SJCRH30 (cell line): Measurements from ENCODE around the gene SHH. TPM values are rescaled to one million over a fixed set of nuclear protein-coding genes. Genes with fewer than 3 reads are reported as not detected.

Experiments
- DNase-seq, 2 experiments: peaks; one replicate each; pipeline ENCODE4 v3.0.0-alpha.2; 2015 to 2020
- H3K27ac ChIP-seq: fragments of 250-450 bp; sonication (Bioruptor Pico); 2 replicates; pipeline ENCODE4 v1.5.1; 2020; ENCODE audit warnings: mild to moderate bottlenecking, moderate library complexity
- H3K27me3 ChIP-seq: fragments of 250-450 bp; sonication (Bioruptor Pico); 2 replicates; pipeline ENCODE4 v1.5.1; 2020; ENCODE audit warnings: mild to moderate bottlenecking, moderate library complexity
- H3K36me3 ChIP-seq: fragments of 250-450 bp; sonication (Bioruptor Pico); 2 replicates; pipeline ENCODE4 v1.5.1; 2020; ENCODE audit warnings: mild to moderate bottlenecking, moderate library complexity
- H3K4me1 ChIP-seq: fragments of 250-450 bp; sonication (Bioruptor Pico); 2 replicates; pipeline ENCODE4 v1.5.1; 2020; ENCODE audit warnings: mild to moderate bottlenecking, moderate library complexity
- H3K4me3 ChIP-seq: fragments of 250-450 bp; sonication (Bioruptor Pico); 2 replicates; pipeline ENCODE4 v1.5.1; 2020; ENCODE audit warnings: mild to moderate bottlenecking, moderate library complexity
- H3K9me3 ChIP-seq: fragments of 250-450 bp; sonication (Bioruptor Pico); replicated peaks from 2 replicates; pipeline ENCODE4 v1.5.1; 2020; ENCODE audit warnings: mild to moderate bottlenecking, moderate library complexity
- total RNA-seq: library from RNA; depleted of rRNA; stranded (reverse); fragments of >200 nt; shearing (Covaris generic); gene quantifications from 2 replicates; pipeline ENCODE4 v1.2.3, GENCODE V29; 2014

SHH gene
- total RNA-seq, 1 experiment from 2014 or later = not detected

DNA sequence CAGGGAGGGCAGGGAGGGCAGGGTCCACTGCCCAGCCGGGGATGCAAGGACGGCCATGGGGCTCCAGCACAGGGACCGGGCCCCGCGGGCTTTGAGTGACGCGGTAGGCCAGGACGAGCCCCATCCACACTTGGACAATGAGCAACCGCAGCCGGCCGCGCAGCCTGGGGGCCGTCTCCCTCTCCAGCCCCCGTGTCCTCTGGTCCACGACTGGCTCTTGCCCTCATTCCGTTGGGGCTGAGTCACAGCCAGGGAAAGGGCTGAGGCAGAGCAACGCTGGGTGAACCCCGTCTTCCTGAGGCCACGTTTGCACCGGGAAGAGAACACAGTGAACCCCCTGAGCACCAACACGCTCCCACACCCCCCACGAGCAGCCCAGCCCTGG, 23.7 kb downstream of the SHH start:
- Histone ChIP-seq H3K4me1 (no peaks in the 10 kb centered on the region), H3K9me3 (no peaks in the 10 kb centered on the region)

GRCh38 chr7:155787171-155787851, 25.0 kb downstream of the SHH start:
- Histone ChIP-seq H3K4me3 (no peak overlapping the region), H3K27me3 (no peaks in the 10 kb centered on the region), H3K4me1 (no peaks in the 10 kb centered on the region), H3K27ac (no peak overlapping the region), H3K36me3 (peaks cover 5% of the 10 kb centered on the region; the same call in 1 of the 2 replicates), H3K9me3 (no peaks in the 10 kb centered on the region)
- DNase-seq = no peak

More for the DNA sequence above, 23.7 kb downstream of the SHH start:
- DNase-seq = no peak
- no peak overlapping the region for H3K27ac ChIP-seq
- no peaks in the 10 kb centered on the region for H3K27me3 ChIP-seq
- no peak overlapping the region for H3K4me3 ChIP-seq
- H3K36me3 ChIP-seq = no peaks in the 10 kb centered on the region; the same call in 1 of the 2 replicates

- no peaks in the 10 kb centered on the region for H3K4me1 ChIP-seq
- no peak overlapping the region for H3K27ac ChIP-seq
- H3K27me3 ChIP-seq = no peaks in the 10 kb centered on the region
- DNase-seq = no peak
- no peak overlapping the region for H3K4me3 ChIP-seq
- H3K36me3 ChIP-seq = peaks cover 5% of the 10 kb centered on the region; the same call in 1 of the 2 replicates
- no peaks in the 10 kb centered on the region for H3K9me3 ChIP-seq
These were observed 25.8 kb downstream of the SHH start for GRCh38 chr7:155786491-155786890.

- Histone ChIP-seq H3K36me3 (peaks cover 5% of the 10 kb centered on the region; the same call in 1 of the 2 replicates), H3K27ac (no peak overlapping the region), H3K4me3 (no peak overlapping the region), H3K9me3 (no peaks in the 10 kb centered on the region), H3K27me3 (no peaks in the 10 kb centered on the region), H3K4me1 (no peaks in the 10 kb centered on the region)
- DNase-seq = no peak
These were observed 26.7 kb downstream of the SHH start for GRCh38 chr7:155785536-155785935.

DNA sequence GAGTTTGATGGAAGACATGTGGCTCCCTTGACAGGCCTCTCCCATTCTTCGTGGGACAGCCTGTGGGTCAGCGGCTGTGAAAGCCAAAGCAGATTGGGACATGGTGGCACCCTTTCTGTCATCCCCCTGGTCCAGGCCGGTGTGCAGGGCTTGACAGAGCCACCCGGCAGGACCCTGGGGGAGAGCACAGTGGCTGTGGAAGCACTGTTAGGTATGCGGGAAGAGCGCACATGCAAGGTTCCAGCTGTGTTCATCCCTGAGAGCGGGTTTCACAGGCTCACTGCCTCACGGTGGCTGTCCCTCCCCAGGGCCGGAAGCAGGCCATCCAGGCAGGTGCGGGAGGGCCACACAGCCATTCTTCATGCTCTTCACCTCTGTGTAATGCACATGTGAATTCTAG, 29.8 kb downstream of the SHH start:
- no peak overlapping the region for H3K27ac ChIP-seq
- DNase-seq = no peak
- H3K27me3 ChIP-seq = no peaks in the 10 kb centered on the region
- H3K4me3 ChIP-seq = no peak overlapping the region
- no peaks in the 10 kb centered on the region for H3K9me3 ChIP-seq
- H3K36me3 ChIP-seq = peaks cover 10% of the 10 kb centered on the region
- no peaks in the 10 kb centered on the region for H3K4me1 ChIP-seq

DNA sequence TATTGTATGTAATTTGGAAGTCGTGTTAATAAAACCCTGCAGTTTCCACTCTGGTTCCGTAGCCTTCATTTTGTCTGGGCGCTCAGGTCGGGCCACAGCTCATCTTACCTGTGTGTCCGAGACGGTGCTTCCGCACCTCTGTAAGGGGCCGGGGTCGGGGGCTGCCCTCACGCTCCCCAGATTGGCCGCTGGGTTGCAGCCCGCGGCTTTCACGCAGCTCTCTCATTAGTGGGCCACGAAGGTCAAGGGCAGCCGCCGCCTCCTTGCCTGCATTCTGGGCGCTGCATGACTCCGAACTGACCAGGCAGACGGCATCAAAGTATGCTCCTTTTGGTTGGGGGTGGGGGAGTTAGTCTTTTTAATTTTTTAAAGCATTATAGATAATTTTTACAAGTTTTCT, 30.8 kb downstream of the SHH start:
- Histone ChIP-seq H3K4me1 (no peaks in the 10 kb centered on the region), H3K27ac (no peak overlapping the region), H3K36me3 (peaks cover 14% of the 10 kb centered on the region), H3K27me3 (no peaks in the 10 kb centered on the region), H3K4me3 (no peak overlapping the region), H3K9me3 (no peaks in the 10 kb centered on the region)
- no peak for DNase-seq

DNA sequence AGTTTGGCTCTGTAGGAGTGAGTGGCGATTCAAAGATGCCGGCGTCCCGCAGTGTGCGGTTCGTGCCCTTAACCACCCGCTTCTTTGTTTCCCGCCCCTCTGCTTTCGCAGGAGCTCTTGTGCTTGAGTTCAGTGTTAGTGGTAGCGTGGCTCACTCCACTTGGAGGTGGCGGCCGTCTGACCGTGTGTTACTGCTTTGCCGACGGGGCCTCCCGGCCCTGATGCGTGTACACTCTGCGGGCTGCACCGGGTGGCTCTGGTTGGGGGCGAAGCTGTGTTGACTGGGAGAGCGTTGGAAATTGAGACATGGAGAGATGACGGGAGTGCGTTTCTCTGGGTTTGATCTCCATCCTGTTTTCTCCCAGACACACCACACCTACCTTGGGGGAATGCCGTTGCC, 31.4 kb downstream of the SHH start:
- Histone ChIP-seq H3K4me3 (no peak overlapping the region), H3K27me3 (no peaks in the 10 kb centered on the region), H3K4me1 (no peaks in the 10 kb centered on the region), H3K36me3 (peaks cover 16% of the 10 kb centered on the region), H3K9me3 (no peaks in the 10 kb centered on the region), H3K27ac (no peak overlapping the region)
- DNase-seq = no peak

- H3K36me3 ChIP-seq = peaks cover 33% of the 10 kb centered on the region
- no peak overlapping the region for H3K4me3 ChIP-seq
- H3K27ac ChIP-seq = no peak overlapping the region
- no peaks in the 10 kb centered on the region for H3K4me1 ChIP-seq
- DNase-seq = no peak
- no peaks in the 10 kb centered on the region for H3K9me3 ChIP-seq
- H3K27me3 ChIP-seq = no peaks in the 10 kb centered on the region
These were observed 33.9 kb downstream of the SHH start for GRCh38 chr7:155778349-155778748.

GRCh38 chr7:155776606-155777005, 35.7 kb downstream of the SHH start:
- Histone ChIP-seq H3K36me3 (peaks cover 28% of the 10 kb centered on the region), H3K27ac (no peak overlapping the region), H3K4me1 (no peaks in the 10 kb centered on the region), H3K9me3 (no peaks in the 10 kb centered on the region), H3K4me3 (no peak overlapping the region), H3K27me3 (no peaks in the 10 kb centered on the region)
- no peak for DNase-seq

DNA sequence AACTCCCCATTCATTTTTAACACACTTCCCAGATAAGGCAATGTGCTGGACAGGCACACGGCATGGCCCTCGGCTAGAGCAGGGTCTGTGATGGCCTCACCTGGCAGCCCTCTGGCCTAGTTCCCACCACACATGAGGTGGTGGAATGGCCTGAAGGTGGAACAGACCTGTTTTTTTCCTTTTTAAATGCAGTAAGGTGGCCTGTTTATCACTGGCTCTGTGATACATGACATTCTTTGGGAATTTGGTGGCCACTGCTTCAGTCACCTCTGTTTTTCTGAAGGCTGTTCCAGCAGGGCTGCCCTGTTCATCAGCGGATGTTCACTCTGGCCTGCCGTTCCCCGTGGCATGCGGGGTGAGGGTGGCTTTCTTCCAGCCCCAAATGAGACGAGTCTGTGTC, 36.6 kb downstream of the SHH start:
- Histone ChIP-seq H3K9me3 (no peaks in the 10 kb centered on the region), H3K4me3 (no peak overlapping the region), H3K4me1 (no peaks in the 10 kb centered on the region), H3K27me3 (no peaks in the 10 kb centered on the region), H3K27ac (no peak overlapping the region), H3K36me3 (peaks cover 33% of the 10 kb centered on the region)
- DNase-seq = no peak

- peaks cover 32% of the 10 kb centered on the region for H3K36me3 ChIP-seq
- H3K4me1 ChIP-seq = no peaks in the 10 kb centered on the region
- no peak overlapping the region for H3K4me3 ChIP-seq
- no peak overlapping the region for H3K27ac ChIP-seq
- DNase-seq = no peak
- H3K9me3 ChIP-seq = no peaks in the 10 kb centered on the region
- H3K27me3 ChIP-seq = no peaks in the 10 kb centered on the region
These were observed 37.3 kb downstream of the SHH start for GRCh38 chr7:155774947-155775346.

- Histone ChIP-seq H3K27me3 (no peaks in the 10 kb centered on the region), H3K9me3 (no peaks in the 10 kb centered on the region), H3K27ac (no peak overlapping the region), H3K4me3 (no peak overlapping the region), H3K36me3 (peaks cover 38% of the 10 kb centered on the region), H3K4me1 (no peaks in the 10 kb centered on the region)
- no peak for DNase-seq
These were observed 38.7 kb downstream of the SHH start for GRCh38 chr7:155773531-155773930.

- H3K4me1 ChIP-seq = no peaks in the 10 kb centered on the region
- peaks cover 45% of the 10 kb centered on the region for H3K36me3 ChIP-seq
- no peak overlapping the region for H3K4me3 ChIP-seq
- no peaks in the 10 kb centered on the region for H3K27me3 ChIP-seq
- H3K27ac ChIP-seq = no peak overlapping the region
- no peak for DNase-seq
- H3K9me3 ChIP-seq = no peaks in the 10 kb centered on the region
These were observed 42.0 kb downstream of the SHH start for GRCh38 chr7:155770241-155770640.

- no peak overlapping the region for H3K27ac ChIP-seq
- no peak for DNase-seq
- peaks cover 42% of the 10 kb centered on the region for H3K36me3 ChIP-seq
These were observed 42.6 kb downstream of the SHH start for GRCh38 chr7:155769701-155770100.

DNA sequence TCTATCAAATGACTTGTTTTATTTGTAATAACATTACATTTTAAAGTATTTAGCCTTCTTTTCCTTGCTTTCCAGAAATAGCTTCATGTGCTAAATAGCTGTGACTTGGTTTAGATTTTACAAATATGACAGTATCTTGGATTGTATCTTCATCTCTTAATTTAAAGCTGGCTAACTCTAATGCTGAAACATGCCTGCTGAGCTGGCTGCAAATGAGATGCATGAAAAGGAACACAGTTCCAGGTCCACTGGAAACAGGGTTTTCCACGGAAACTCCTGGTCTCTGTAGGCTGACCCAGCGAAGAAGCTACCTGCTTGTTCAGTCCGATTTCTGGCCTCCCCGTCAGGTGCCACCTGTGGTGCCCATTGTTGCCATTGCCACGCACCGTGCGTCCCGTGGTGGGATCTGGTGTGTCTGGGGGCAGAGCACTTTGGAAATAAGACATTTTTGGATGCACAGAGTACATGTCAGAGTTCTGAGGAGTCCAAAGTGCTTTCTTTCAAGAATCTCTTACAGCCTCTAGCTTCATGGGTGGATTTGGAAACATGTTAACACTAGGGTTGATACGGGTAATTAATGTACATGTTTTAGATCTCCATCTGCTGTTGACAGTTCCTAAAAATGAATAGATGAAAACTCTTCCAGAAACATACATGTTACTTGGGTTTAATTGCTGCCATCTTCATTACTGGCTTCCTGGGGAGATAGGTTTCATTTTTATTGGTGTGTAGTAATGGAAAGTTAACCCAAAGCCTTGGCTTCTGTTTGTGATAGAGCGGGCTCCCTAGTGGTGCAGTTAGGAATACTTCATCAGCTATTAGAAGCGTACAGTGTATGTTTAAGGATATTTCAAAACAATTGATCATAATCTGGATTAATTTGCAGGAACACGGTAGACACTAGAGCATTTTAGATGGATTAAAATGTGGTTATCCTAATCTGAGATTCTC, 45.0 kb downstream of the SHH start:
- Histone ChIP-seq H3K4me3 (no peak overlapping the region), H3K27me3 (no peaks in the 10 kb centered on the region), H3K9me3 (no peaks in the 10 kb centered on the region), H3K4me1 (no peaks in the 10 kb centered on the region), H3K36me3 (peaks cover 31% of the 10 kb centered on the region), H3K27ac (no peak overlapping the region)
- DNase-seq = no peak

More at GRCh38 chr7:155769701-155770100, 42.6 kb downstream of the SHH start:
- Histone ChIP-seq H3K4me3 (no peak overlapping the region), H3K9me3 (no peaks in the 10 kb centered on the region), H3K4me1 (no peaks in the 10 kb centered on the region), H3K27me3 (no peaks in the 10 kb centered on the region)
